Astrocyte (in vitro differentiated cells and primary cell): Measurements from ENCODE around the gene BMPR1A. TPM values are rescaled to one million over a fixed set of nuclear protein-coding genes. Genes with fewer than 3 reads are reported as not detected.

ENCODE experiments used
- DNase-seq: peaks from one replicate; pipeline ENCODE4 v3.0.0-alpha.2; 2010; ENCODE audit warnings: low read depth
- FAIRE-seq: peaks from 2 replicates; lab custom pipeline; 2011; peaks lifted over from hg19 to GRCh38; lab: Jason Lieb, UNC
- H2AFZ ChIP-seq: 2 replicates; pipeline ENCODE4 v1.6.0; 2012; ENCODE audit warnings: low read depth, low read length, inconsistent platforms
- H3K27ac ChIP-seq: 2 replicates; pipeline ENCODE4 v1.5.1; 2011; ENCODE audit warnings: low read depth, low read length, inconsistent platforms
- H3K27me3 ChIP-seq: 2 replicates; pipeline ENCODE4 v1.6.0; 2011; ENCODE audit warnings: low read length, inconsistent platforms; ENCODE audit not compliant: insufficient read depth
- H3K36me3 ChIP-seq: 2 replicates; pipeline ENCODE4 v1.5.1; 2011; ENCODE audit warnings: low read length, inconsistent platforms; ENCODE audit not compliant: insufficient read depth
- H3K4me1 ChIP-seq: 2 replicates; pipeline ENCODE4 v1.5.1; 2011; ENCODE audit warnings: low read length, inconsistent platforms; ENCODE audit not compliant: insufficient read depth
- H3K4me2 ChIP-seq: 2 replicates; pipeline ENCODE4 v1.6.0; 2012; ENCODE audit warnings: low read length, inconsistent platforms
- H3K4me3 ChIP-seq: 2 replicates; pipeline ENCODE4 v1.5.1; 2011; ENCODE audit warnings: low read depth, mild to moderate bottlenecking, low read length, inconsistent platforms; ENCODE audit not compliant: insufficient read depth
- H3K79me2 ChIP-seq: 2 replicates; pipeline ENCODE4 v1.6.0; 2012; ENCODE audit warnings: mild to moderate bottlenecking, low read length, inconsistent platforms; ENCODE audit not compliant: insufficient read depth
- H3K9ac ChIP-seq: 2 replicates; pipeline ENCODE4 v1.6.0; 2012; ENCODE audit warnings: mild to moderate bottlenecking, low read length, inconsistent platforms
- H3K9me3 ChIP-seq: 2 replicates; pipeline ENCODE4 v1.5.1; 2012; ENCODE audit warnings: low read depth, mild to moderate bottlenecking, low read length, inconsistent platforms; ENCODE audit not compliant: insufficient read depth
- H4K20me1 ChIP-seq: 2 replicates; pipeline ENCODE4 v1.6.0; 2012; ENCODE audit warnings: low read length, inconsistent platforms; ENCODE audit not compliant: insufficient read depth
- H3K27ac Mint-ChIP-seq: one replicate; pipeline ENCODE4 v1.8.0; 2021; ENCODE audit warnings: mild to moderate bottlenecking, mixed read lengths; ENCODE audit not compliant: unreplicated experiment
- H3K27me3 Mint-ChIP-seq: one replicate; pipeline ENCODE4 v1.8.0; 2021; ENCODE audit warnings: low read depth, mixed read lengths; ENCODE audit not compliant: unreplicated experiment
- H3K36me3 Mint-ChIP-seq: one replicate; pipeline ENCODE4 v1.8.0; 2021; ENCODE audit warnings: low read depth, mixed read lengths; ENCODE audit not compliant: unreplicated experiment
- H3K4me1 Mint-ChIP-seq: one replicate; pipeline ENCODE4 v1.8.0; 2021; ENCODE audit warnings: low read depth, mixed read lengths; ENCODE audit not compliant: unreplicated experiment
- H3K4me3 Mint-ChIP-seq: one replicate; pipeline ENCODE4 v1.8.0; 2021; ENCODE audit warnings: mild to moderate bottlenecking, moderate library complexity, mixed read lengths; ENCODE audit not compliant: unreplicated experiment
- H3K9me3 Mint-ChIP-seq: one replicate; pipeline ENCODE4 v1.8.0; 2021; ENCODE audit warnings: mild to moderate bottlenecking, mixed read lengths; ENCODE audit not compliant: unreplicated experiment
- CTCF ChIP-seq: IDR thresholded peaks from 2 replicates; pipeline ENCODE4 v1.5.1; 2011; ENCODE audit warnings: low read depth, mild to moderate bottlenecking, inconsistent platforms, low read length, moderate library complexity; ENCODE audit not compliant: insufficient read depth
- EZH2 ChIP-seq: IDR thresholded peaks from 2 replicates; pipeline ENCODE4 v1.6.1; 2012; ENCODE audit warnings: mild to moderate bottlenecking, low read length, inconsistent platforms; ENCODE audit not compliant: insufficient read depth
- total RNA-seq: library from RNA; stranded (reverse); gene quantifications from 2 replicates; pipeline ENCODE4 v1.2.1, GENCODE V29; 2021

The BMPR1A gene
- total RNA-seq, 1 donor from 2014 or later: 52.2 TPM

GRCh38 chr10:86724445-86724844, 32.0 kb upstream of the BMPR1A start:
- H3K79me2 ChIP-seq: no peaks in the 10 kb centered on the region
- H3K27me3 ChIP-seq: peaks cover 5% of the 10 kb centered on the region
- H3K9me3 ChIP-seq: no peaks in the 10 kb centered on the region
- DNase-seq (no peak), FAIRE-seq (no peak)
- no peak overlapping the region for H3K4me3 ChIP-seq
- Mint-ChIP-seq H3K4me3 (no peak overlapping the region), H3K36me3 (peaks cover 2% of the 10 kb centered on the region), H3K27ac (no peak overlapping the region), H3K9me3 (no peaks in the 10 kb centered on the region), H3K4me1 (no peaks in the 10 kb centered on the region), H3K27me3 (peaks cover 13% of the 10 kb centered on the region)
- no peaks in the 10 kb centered on the region for H4K20me1 ChIP-seq
- no peaks in the 10 kb centered on the region for H3K36me3 ChIP-seq
- no peak overlapping the region for H3K4me2 ChIP-seq
- no peaks in the 10 kb centered on the region for H3K4me1 ChIP-seq
- no peak overlapping the region for H3K27ac ChIP-seq
- no peak for TF ChIP-seq EZH2
- TF ChIP-seq CTCF: no peak
- no peak overlapping the region for H2AFZ ChIP-seq
- H3K9ac ChIP-seq: no peak overlapping the region

GRCh38 chr10:86725980-86726676, 30.3 kb upstream of the BMPR1A start:
- Histone ChIP-seq H3K9me3 (no peaks in the 10 kb centered on the region), H3K36me3 (no peaks in the 10 kb centered on the region), H3K4me3 (no peak overlapping the region), H3K27ac (no peak overlapping the region), H3K4me2 (no peak overlapping the region), H4K20me1 (no peaks in the 10 kb centered on the region), H3K27me3 (peaks cover 5% of the 10 kb centered on the region), H3K4me1 (no peaks in the 10 kb centered on the region), H2AFZ (no peak overlapping the region), H3K79me2 (no peaks in the 10 kb centered on the region), H3K9ac (no peak overlapping the region)
- TF ChIP-seq CTCF (no peak), EZH2 (no peak)
- Mint-ChIP-seq H3K27ac (no peak overlapping the region), H3K9me3 (no peaks in the 10 kb centered on the region), H3K27me3 (peaks cover 5% of the 10 kb centered on the region), H3K36me3 (peaks cover 2% of the 10 kb centered on the region), H3K4me3 (no peak overlapping the region), H3K4me1 (peaks cover 3% of the 10 kb centered on the region)
- DNase-seq (no peak), FAIRE-seq (no peak)

GRCh38 chr10:86726677-86726999, 29.8 kb upstream of the BMPR1A start:
- H3K4me3 ChIP-seq: no peak overlapping the region
- no peaks in the 10 kb centered on the region for H3K4me1 ChIP-seq
- Mint-ChIP-seq H3K36me3 (peaks cover 2% of the 10 kb centered on the region), H3K27me3 (peaks cover under 1% of the 10 kb centered on the region), H3K4me3 (no peak overlapping the region), H3K27ac (no peak overlapping the region), H3K4me1 (peaks cover 3% of the 10 kb centered on the region), H3K9me3 (no peaks in the 10 kb centered on the region)
- no peak overlapping the region for H2AFZ ChIP-seq
- H3K36me3 ChIP-seq: no peaks in the 10 kb centered on the region
- DNase-seq (no peak), FAIRE-seq (no peak)
- H3K27ac ChIP-seq: no peak overlapping the region
- no peaks in the 10 kb centered on the region for H4K20me1 ChIP-seq
- no peaks in the 10 kb centered on the region for H3K9me3 ChIP-seq
- H3K4me2 ChIP-seq: no peak overlapping the region
- no peak overlapping the region for H3K9ac ChIP-seq
- H3K27me3 ChIP-seq: peaks cover under 1% of the 10 kb centered on the region
- no peak for TF ChIP-seq CTCF
- TF ChIP-seq EZH2: no peak
- H3K79me2 ChIP-seq: no peaks in the 10 kb centered on the region
